GM18511 (cell line): ENCODE measurements around the gene CDK5.

Experiments used
- ATAC-seq: cut with Tn5 transposase; IDR thresholded peaks from one replicate; pipeline ENCODE4 v1.9.1; 2021; ENCODE audit warnings: mild to moderate bottlenecking, moderate library complexity; ENCODE audit not compliant: unreplicated experiment

CDK5 gene

DNA sequence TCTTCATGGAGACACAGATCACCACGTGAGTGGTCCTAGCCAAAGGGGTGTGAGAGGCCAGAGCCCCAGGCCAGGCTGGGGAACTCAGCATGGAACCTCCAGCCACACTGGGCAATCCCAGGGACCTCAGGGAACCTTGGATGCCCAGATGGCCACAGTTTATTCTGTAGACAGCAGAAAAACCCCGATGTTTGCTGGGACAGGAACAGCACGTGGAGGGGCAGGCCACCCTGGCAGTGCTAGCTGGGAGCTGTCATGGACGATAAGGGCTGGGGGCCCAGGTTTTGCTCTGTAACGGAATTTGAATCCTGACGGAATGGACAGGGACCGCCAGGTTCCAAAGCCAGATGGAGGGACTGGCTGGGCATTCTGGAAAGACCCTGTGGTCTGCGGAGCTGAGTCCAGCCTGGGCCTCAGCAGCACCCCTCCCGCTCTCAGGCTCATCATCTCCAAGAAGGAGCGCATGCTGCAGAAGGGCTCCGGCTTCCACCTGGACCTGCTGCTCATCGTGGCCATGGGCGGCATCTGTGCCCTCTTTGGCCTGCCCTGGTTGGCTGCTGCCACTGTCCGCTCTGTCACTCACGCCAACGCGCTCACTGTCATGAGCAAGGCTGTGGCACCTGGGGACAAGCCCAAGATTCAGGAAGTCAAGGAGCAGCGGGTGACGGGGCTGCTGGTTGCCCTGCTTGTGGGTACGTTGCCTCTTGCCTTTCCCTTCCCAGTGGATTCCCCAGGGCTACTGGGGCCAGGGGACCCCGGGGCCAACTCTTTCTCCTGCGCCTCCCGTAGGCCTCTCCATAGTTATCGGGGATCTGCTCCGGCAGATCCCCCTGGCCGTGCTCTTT lies 17.3 kb upstream of the CDK5 start:
- no peak for ATAC-seq

DNA sequence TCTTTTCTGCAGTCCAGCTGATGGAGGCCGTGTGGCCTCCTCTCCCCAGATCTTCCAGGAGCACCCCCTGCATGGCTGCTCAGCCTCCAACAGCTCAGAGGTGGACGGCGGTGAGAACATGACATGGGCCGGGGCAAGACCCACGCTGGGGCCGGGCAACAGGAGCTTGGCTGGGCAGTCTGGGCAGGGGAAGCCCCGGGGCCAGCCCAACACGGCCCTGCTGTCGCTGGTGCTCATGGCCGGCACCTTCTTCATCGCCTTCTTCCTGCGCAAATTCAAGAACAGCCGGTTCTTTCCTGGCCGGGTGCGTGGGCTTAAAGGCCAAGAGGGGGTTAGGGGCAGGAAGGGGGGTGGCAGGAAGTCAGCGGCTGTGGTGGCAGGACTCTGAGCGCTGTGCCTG lies 16.3 kb upstream of the CDK5 start:
- no peak for ATAC-seq

DNA sequence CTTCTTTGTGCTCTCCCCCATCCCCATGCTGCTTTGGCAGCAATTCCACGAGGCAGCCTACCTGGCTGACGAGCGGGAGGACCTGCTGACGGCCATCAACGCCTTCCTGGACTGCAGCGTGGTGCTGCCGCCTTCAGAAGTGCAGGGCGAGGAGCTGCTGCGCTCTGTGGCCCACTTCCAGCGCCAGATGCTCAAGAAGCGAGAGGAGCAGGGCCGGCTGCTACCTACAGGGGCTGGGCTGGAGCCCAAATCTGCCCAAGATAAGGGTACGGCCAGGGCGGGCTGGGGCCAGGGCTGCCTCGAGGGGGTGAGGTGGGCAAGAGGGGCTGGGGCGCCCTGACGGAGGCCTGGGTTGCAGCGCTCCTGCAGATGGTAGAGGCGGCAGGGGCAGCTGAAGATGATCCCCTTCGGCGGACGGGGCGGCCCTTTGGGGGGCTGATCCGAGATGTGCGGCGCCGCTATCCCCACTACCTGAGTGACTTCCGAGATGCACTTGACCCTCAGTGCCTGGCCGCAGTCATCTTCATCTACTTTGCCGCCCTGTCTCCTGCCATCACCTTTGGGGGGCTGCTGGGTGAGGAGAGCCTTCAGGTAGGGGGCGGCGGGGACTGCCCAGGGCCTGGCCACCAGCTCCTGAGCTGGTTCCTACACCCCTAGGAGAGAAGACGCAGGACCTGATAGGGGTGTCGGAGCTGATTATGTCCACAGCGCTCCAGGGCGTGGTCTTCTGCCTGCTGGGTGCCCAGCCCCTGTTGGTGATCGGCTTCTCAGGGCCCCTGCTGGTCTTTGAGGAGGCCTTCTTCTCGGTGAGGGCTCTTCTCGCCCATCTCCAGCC lies 13.6 kb upstream of the CDK5 start:
- no peak for ATAC-seq

GRCh38 chr7:151070574-151070960 lies 12.9 kb upstream of the CDK5 start:
- no peak for ATAC-seq

- ATAC-seq: no peak
These were observed 12.3 kb upstream of the CDK5 start for GRCh38 chr7:151069841-151070573.

- no peak for ATAC-seq
These were observed 10.5 kb upstream of the CDK5 start for GRCh38 chr7:151068069-151068773.

GRCh38 chr7:151066273-151066974 lies 8.7 kb upstream of the CDK5 start:
- ATAC-seq: no peak

- ATAC-seq: no peak
These were observed 7.8 kb upstream of the CDK5 start for GRCh38 chr7:151065516-151065915.

GRCh38 chr7:151064993-151065392 lies 7.3 kb upstream of the CDK5 start:
- ATAC-seq: no peak

DNA sequence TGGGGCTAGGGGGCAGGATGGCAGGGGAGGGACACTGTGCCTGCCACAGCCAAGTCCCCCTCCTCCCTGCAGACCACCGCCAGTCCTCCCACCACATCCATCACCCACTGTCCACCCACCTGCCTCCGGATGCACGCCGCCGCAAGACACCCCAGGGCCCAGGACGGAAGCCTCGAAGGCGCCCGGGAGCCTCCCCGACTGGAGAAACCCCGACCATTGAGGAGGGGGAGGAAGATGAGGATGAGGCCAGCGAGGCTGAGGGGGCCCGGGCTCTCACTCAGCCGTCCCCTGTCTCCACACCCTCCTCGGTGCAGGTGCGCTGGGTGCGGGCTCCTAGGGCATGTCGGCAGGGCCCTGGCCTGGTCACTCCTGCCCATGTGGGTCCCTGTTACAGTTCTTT lies 6.8 kb upstream of the CDK5 start:
- no peak for ATAC-seq

DNA sequence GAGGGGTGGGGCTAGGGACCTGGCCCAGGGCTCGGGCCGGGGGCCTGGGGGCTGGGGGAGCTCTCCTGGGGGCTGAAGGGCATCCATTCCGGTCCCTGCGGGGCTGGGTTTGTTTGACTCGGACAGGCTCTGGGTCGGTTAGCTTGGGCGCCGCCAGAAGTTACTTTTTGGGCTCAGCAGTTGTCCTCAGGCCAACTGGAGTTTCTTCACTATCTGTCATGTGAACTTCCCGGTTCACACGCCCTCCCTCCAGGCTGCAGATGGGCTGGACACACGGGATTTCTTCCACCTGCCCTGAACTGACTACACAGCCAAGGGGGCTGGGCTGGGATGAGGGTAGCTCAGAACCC lies 5.5 kb upstream of the CDK5 start:
- no peak for ATAC-seq

DNA sequence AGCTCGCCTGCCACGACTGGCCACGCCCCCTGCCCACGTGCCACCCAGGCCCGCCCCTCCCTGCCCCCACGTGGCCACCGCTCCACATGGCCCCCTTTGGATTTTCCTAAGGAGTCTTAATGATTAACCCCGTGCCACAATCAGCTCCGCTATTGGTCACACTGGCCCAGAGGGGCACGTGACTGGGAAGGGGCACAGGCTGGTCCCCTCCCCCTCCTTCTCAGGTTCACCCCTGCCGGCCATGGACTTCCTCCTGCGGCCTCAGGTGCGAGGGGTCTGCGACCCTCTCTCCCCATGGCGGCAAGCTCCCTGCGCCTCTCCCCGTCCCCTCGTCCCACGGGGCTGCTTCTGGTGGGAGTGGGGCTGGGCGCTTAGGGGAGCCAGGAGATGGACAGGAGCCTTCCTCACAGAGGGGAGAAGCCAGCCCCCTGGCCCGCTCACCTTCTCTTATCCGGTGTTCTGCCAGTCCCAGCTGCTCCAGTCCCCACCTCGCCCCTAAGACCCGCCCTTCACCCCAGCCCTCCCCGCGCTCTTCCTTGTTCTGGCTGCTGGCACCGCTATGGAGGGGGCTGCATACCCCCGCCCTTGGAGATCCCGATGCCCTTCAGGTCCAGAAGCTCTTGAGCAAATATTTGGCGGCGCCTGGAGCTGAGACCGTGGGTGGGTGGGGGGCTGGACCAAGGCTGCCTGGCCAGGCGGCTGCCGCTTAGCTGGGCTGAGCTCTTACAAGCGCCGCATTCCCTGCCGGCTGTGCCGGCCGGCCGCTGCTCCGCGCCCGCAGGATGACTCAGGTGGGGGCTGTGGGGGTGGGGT lies 4.9 kb upstream of the CDK5 start:
- no peak for ATAC-seq

DNA sequence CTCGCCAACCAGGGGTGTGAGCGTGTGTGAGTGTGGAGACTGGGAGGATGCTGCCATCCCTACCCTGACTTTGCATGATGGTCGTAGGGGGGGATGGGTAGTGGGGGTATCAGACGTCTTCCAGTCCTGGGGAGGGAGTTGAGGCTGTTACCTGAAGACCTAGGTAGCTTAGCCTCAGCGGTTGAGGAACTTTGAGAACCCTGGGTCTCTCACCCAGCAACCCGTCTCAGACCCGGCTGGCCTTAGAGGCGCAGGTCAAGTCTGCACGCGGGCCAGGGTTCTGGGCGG lies 4.4 kb upstream of the CDK5 start:
- no peak for ATAC-seq

- ATAC-seq: no peak
These were observed 3.8 kb upstream of the CDK5 start for GRCh38 chr7:151061213-151062110.

- no peak for ATAC-seq
These were observed 2.9 kb upstream of the CDK5 start for GRCh38 chr7:151060416-151061212.

GRCh38 chr7:151060113-151060415 lies 2.4 kb upstream of the CDK5 start:
- no peak for ATAC-seq

DNA sequence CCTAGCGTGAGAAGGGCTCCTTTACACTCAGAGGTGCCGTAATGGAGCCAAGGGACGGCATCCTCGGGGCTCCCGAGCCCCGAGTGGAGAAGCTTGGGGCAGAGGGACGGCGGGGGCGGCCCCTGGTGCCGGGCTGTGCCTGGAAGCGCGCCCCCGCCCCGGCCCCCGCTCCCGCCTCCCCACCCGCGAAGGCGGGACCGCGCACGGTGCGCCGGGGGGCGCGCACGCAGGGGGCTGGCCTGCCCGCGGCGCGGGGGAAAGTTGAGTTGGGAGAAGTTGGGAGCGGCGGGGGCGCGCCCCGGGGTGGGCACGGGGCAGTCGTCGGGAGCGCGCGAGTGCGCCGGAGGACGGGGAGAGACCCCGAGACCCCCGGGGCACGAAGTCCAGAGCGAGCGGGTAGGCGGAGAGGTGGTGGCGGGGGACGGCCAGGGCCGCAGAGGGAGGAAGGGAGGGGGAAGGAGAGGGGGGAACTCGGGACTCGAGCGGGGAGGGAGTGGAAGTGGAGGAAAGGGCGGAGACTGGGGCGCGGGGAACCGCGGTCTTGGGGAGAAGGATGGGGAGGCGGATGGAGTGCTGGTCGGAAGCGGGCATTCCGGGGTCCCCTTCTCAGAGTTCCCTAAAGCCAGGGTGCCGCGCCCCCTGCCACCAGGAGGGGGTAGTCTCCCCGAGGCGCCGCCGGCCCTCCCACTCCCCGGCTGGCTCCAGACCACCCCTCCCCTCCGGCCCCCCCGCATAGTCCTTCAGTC lies 1.8 kb upstream of the CDK5 start, which contains the start of gene SLC4A2:
TSS of gene SLC4A2 (plus strand) at position 223 of the 746 bp plus-strand sequence. CDS start 2,399 bp downstream, outside the sequence.
- ATAC-seq: peak; percentile 34
